Muscle of back (tissue), 11 donors: Measurements from ENCODE around the gene FKBP6. TPM values are rescaled to one million over a fixed set of nuclear protein-coding genes. Genes with fewer than 3 reads are reported as not detected.
"Not testable (repeated sequence)": the region's sequence is repeated elsewhere in the genome, so short reads cannot be mapped to it uniquely, and the experiment has no call there.

ENCODE experiments used
- DNase-seq, 3 donors: peaks; one replicate each; pipeline versions ENCODE4 v3.0.0 to v3.0.0-alpha.2; 2013
- polyA plus RNA-seq, 10 donors: library from polyadenylated mRNA; unstranded; fragments of 120-200 nt; gene quantifications; one replicate each; pipeline ENCODE4 v1.2.1, GENCODE V29; 2013; ENCODE audit not compliant: insufficient read length in 10 of 10

The FKBP6 gene
- polyA plus RNA-seq, 10 donors: 0.12 to 0.76 (median 0.23) TPM; not detected in 2

GRCh38 chr7:73324081-73324845 is 3.7 kb upstream of the FKBP6 start:
- peak in 2 of 3 donors; percentile 31 to 54 for DNase-seq

- not testable (repeated sequence) for DNase-seq
Measured at GRCh38 chr7:73325424-73325823, 2.5 kb upstream of the FKBP6 start.

GRCh38 chr7:73327449-73327848 is 512 bp upstream of the FKBP6 start:
- DNase-seq: not testable (repeated sequence)

DNA sequence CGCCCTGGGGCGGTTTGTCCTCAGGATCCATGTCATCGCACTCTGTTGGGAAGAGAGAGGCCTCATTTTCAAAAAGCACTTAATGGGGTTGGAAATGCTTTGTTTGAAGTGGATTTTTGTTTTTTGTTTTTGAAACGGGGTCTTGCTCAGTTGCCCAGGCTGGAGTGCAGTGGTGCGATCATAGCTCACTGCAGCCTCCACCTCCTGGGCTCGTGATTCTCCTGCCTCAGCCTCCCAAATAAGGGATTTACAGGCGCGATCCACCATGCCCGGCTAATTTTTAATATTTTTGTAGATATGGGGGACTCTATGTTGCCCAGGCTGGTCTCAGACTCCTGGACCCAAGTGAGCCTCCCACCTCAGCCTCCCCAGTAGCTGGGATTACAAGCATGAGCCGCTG is 735 bp downstream of the FKBP6 start:
- DNase-seq: no peak

DNA sequence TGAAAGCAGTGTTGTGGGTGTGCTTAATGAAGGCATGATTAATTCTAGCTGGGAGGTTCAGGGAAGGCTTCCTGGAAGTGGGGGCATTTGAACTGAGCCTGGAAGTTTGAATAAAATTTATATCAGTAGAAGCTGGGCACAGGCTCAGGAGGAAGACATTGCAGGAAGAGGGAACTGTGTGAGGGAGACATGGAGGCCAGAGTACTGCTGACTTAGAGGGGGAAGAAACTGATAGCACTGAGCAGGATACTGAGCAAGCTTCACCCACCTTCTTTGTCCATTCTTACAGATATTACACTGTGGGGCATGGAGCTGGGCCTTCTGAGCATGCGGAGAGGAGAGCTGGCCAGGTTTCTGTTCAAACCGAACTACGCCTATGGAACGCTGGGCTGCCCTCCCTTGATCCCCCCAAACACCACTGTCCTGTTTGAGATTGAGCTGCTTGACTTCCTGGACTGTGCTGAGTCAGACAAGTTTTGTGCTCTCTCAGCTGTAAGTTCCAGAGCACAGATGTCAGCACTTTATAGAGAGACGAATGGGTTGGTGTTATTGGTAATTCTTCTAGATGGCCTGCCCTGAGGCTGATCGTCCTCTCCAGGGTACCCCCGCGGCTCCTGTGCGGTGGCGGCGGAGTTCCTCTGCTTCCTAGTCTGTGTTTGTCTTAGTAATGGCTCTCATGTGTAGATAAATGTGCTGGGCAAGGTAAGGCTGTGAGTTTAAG is 2.1 kb downstream of the FKBP6 start:
- DNase-seq: peak in 1 of 3 donors; percentile 37

- DNase-seq: no peak
Measured at GRCh38 chr7:73330772-73331171, 2.8 kb downstream of the FKBP6 start.

DNA sequence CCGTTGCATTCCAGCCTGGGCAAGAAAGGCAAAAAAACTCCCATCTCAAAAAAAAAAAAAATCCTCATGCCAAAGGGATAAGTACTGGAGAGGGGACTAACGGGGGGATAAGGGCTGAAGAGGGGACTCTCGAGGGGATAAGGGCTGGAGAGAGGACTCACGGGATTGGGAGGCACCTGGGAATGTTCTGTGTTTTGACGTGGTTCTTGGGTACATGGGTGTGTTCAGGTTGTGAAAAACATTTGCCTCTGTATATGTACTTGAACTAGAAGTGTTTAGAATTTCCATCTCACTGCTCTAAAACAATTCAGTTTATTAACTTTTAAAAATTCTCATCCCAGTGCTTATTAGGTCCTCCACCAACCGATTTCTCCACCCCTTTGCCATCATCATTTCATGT is 4.5 kb downstream of the FKBP6 start:
- DNase-seq: no peak

DNA sequence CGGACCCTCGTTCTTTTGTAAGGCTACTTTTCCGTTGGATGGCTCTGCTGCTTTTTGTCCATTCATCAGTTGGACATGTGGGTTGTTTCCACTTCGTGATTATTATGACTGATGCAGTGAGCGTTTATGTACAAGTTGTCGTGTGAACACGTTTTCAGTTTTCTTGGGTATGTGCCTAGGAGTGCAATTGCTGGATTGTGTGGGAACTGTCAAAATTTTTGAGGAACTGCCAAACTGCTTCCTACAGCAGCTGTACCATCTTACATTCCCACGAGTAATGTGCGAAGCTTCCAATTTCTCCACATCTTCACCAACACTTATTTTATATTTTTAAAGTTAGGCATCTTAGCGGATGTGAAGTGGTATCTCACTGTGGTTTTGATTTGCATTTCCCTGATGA is 10.4 kb downstream of the FKBP6 start:
- no peak for DNase-seq

GRCh38 chr7:73340514-73340913 is 12.6 kb downstream of the FKBP6 start:
- no peak for DNase-seq

- no peak for DNase-seq
Measured at GRCh38 chr7:73341877-73342276, 13.9 kb downstream of the FKBP6 start.

DNA sequence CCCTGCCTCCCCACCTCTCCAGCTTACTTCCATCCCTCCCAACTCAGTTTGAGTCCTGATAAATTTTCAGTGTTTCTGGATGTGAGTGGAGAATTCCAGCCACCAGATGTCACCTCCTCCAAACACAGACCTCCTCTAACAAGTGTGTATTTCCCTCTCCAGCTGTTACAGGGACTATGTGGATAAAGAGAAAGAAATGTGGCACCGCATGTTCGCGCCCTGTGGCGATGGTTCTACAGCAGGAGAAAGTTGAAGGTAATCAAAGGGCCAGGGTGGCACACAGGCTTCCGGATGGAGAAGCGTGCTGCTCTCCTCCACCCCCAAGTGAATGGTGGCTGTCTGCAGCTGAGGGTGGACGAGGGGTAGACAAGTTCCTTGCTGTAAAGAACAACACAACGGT is 14.7 kb downstream of the FKBP6 start:
- DNase-seq: peak in 2 of 3 donors; percentile 64 to 83

DNA sequence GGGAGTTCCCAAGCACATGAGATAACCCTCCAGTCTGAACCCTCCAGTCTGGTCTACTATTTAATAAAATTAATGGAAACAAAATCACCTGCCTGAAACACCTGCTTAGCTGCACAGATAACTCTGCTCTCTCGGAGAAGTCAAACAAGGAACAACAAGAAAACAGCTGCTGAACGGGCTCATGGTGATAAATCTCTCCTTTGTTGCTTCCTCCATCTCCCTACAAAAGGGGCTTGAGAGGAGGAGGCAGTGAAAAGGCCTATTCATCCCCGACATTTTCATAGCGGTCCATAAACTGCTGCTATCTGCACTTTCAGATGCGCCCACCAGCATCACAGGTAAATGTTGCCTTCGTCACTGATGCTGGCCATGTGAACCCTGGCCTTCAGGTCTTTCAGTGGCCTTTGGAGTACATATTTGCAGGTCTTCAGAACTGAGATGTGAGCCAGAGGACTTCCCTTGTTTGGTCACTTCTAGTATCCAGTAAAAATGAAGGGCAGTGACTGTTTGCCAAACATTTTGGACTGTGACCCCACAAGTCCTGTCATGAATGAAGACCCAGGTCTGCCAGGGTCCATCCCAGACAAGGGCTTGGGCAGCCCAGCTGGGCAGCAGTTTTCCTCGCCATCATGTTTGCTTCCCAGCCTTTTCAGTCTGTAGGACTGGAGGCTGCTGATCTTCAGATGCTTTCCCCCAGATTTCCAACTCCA is 15.9 kb downstream of the FKBP6 start:
- DNase-seq: no peak

DNA sequence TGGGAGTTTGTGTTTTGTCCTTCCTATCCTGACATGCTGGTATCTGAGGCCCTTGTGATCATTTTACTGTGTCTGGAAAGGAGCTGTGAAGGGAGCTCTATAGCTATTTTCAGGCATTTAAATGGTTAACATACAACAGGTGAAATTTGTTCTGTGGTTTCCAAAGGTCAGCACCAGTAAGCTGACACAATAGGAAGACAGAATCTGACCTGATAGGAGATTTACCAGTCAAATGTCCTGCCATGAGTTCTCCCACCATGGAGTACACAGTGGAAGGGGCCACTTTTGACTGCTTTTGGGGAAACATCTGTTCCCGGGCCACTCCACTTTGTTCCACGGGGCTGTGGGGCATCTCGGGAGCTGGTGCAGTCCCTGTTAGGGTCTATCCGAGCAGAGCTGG is 17.6 kb downstream of the FKBP6 start:
- no peak for DNase-seq

GRCh38 chr7:73345951-73346350 is 18.0 kb downstream of the FKBP6 start:
- no peak for DNase-seq

GRCh38 chr7:73349763-73350162 is 21.8 kb downstream of the FKBP6 start:
- DNase-seq: no peak

DNA sequence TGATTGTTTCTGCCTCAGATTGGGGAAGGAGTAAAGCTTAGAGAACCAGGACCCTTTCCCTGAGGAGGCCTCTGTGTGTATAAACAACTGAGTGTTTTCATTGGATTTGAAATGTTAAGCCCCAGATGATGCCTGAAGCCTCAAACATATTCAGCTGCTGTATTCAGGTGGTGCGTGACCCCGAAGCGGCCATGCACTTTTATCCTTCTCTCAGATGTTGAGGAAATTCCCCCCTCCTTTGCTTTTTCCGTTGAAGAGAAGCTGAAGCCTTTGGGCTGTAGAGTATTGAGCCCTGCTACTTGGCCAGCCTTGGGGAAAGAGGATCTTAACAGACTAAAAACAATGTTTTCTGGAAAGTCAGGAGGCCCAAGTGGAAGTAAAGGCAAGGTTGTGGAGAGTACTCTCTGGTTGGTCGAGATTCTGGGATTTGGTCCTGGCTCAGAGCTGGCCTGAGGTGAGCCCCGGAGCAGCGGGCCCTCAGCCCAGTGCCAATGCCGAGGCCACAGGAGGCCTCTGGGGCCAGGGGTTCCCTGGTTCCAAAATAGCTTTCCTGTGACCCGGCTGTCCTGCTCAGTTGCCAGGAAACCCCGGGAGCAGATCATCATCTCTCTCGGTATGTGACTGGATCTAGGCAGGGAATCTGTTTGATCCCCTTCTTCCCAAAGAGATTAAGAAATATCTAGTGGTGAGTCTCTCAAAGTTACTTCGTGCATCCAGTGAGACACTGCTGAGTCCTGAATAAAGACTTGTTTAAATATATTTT is 22.5 kb downstream of the FKBP6 start:
- DNase-seq: peak; percentile 24 to 65 (median 34)

GRCh38 chr7:73351447-73352167 is 23.6 kb downstream of the FKBP6 start:
- no peak for DNase-seq

DNA sequence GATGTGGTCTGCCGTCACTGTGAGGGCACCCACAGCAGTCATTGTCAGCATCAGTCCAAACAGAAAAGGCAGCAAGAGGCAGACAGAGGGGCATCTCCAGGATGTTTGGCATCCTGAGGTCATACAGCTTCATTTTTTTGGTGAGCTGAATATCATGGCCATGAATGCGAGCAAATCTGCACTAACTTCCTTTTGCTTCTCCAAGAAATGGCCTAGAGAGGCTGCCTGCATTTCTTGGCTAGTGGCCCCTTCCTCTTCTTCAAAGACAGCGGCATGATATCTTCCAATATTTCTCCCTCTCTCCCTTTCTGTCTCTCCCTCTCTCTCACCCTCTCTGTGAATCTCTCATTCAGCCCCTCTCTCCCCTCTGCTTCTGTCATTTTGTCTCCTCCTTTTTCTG is 24.8 kb downstream of the FKBP6 start:
- DNase-seq: no peak

DNA sequence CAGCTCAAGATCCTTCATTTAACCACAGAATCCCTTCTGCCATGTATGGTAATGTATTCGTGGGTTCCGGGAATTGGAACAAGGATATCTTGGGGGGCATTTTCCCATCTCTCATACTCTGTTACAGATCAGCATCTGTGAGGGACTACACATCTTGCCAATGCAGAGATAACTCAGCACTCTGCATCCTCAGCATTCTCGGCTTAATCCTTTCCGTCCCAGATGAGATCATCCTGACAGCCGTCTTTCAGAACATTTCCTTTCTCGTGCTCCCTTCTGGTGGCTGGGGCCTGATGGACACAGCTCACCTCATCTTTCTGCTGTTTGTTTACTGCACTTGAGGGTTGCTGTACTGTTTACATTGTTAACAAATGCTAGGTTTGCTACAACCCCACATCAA is 25.3 kb downstream of the FKBP6 start:
- DNase-seq: peak in 1 of 3 donors; percentile 17

GRCh38 chr7:73354196-73354595 is 26.2 kb downstream of the FKBP6 start:
- no peak for DNase-seq

GRCh38 chr7:73354821-73355220 is 26.9 kb downstream of the FKBP6 start:
- no peak for DNase-seq
